B cell (primary cell): ENCODE data around the gene CD177. TPM values are rescaled to one million over a fixed set of nuclear protein-coding genes. Genes with fewer than 3 reads are reported as not detected.
"Not testable (repeated sequence)": the region's sequence is repeated elsewhere in the genome, so short reads cannot be mapped to it uniquely, and the experiment has no call there.

Source experiments
- ATAC-seq: fragments of 200-7000 bp; cut with Tn5 transposase; one replicate; pipeline ENCODE4 v1.10.0; 2021; ENCODE audit warnings: low read depth, mild to moderate bottlenecking, moderate number of reproducible peaks, moderate library complexity
- CTCF ChIA-PET: fragments of 350-600 bp; sonication (Branson Sonifier 250); formaldehyde crosslinking; loops from one replicate; lab custom pipeline; 2021; ENCODE audit warnings: antibody characterized with exemption, inconsistent platforms; lab: Charles Lee
- POLR2A ChIA-PET: fragments of 350-600 bp; sonication (Branson Sonifier 250); formaldehyde crosslinking; loops from one replicate; lab custom pipeline; 2021; ENCODE audit warnings: antibody characterized with exemption; lab: Charles Lee
- DNase-seq: peaks from one replicate; pipeline ENCODE4 v3.0.0; 2013
- H2AFZ ChIP-seq: 2 replicates; pipeline ENCODE4 v1.6.1; 2012; ENCODE audit warnings: mild to moderate bottlenecking, low read depth, low read length; ENCODE audit not compliant: insufficient read depth, poor library complexity, severe bottlenecking
- H3K27ac ChIP-seq, 2 donors: 1 replicate in 1 of 2; 2 replicates in 1 of 2; pipeline ENCODE4 v1.5.1; 2012 to 2013; ENCODE audit warnings: low read length in 2 of 2, mild to moderate bottlenecking in 2 of 2, moderate library complexity in 1 of 2
- H3K27me3 ChIP-seq, 4 experiments: fragments of 200-600 bp in 1 of 4; sonication (generic) in 1 of 4; replicated peaks in 1 of 4; 1 replicate in 2 of 4; 2 replicates in 2 of 4; pipeline versions ENCODE4 v1.6.1 to v1.7.0; 2013 to 2016; ENCODE audit warnings: low read length in 3 of 4, mild to moderate bottlenecking in 2 of 4, mixed read lengths in 1 of 4, moderate library complexity in 1 of 4; ENCODE audit not compliant: insufficient read depth in 4 of 4, control insufficient read depth in 3 of 4; ENCODE audit errors: control extremely low read depth in 1 of 4
- H3K36me3 ChIP-seq, 2 experiments: replicated peaks in 1 of 2; 1 replicate in 1 of 2; 2 replicates in 1 of 2; pipeline versions ENCODE4 v1.6.1 to v1.7.1; 2013; ENCODE audit warnings: low read length in 1 of 2; ENCODE audit not compliant: insufficient read depth in 2 of 2, control insufficient read depth in 1 of 2; ENCODE audit errors: control extremely low read depth in 1 of 2, extremely low read depth in 1 of 2
- H3K4me1 ChIP-seq, 2 donors: fragments of 200-600 bp in 1 of 2; sonication (generic) in 1 of 2; 1 replicate in 1 of 2; 2 replicates in 1 of 2; pipeline versions ENCODE4 v1.5.1 to v1.6.1; 2013 to 2017; ENCODE audit warnings: low read length in 2 of 2; ENCODE audit not compliant: control insufficient read depth in 2 of 2, insufficient read depth in 2 of 2
- H3K4me2 ChIP-seq: replicated peaks from 2 replicates; pipeline ENCODE3; 2012; ENCODE audit warnings: mild to moderate bottlenecking, low read depth, low read length; ENCODE audit not compliant: poor library complexity, severe bottlenecking
- H3K4me3 ChIP-seq, 5 experiments: fragments of 200-600 bp in 1 of 5; sonication (generic) in 1 of 5; 1 replicate in 3 of 5; 2 replicates in 2 of 5; pipeline versions ENCODE4 v1.5.1 to v1.7.0; 2011 to 2016; ENCODE audit warnings: low read length in 4 of 5, mild to moderate bottlenecking in 4 of 5, low read depth in 2 of 5, control low read depth in 1 of 5, moderate library complexity in 1 of 5; ENCODE audit not compliant: insufficient read depth in 1 of 5; ENCODE audit errors: control extremely low read depth in 1 of 5, extremely low read depth in 1 of 5
- H3K79me2 ChIP-seq: fragments of 200-600 bp; sonication (generic); one replicate; pipeline ENCODE4 v1.6.0; 2016; ENCODE audit warnings: low read length; ENCODE audit not compliant: control insufficient read depth, insufficient read depth
- H3K9ac ChIP-seq: fragments of 200-600 bp; sonication (generic); 2 replicates; pipeline ENCODE4 v1.6.1; 2017; ENCODE audit warnings: mild to moderate bottlenecking, low read length, moderate library complexity
- H3K9me3 ChIP-seq, 3 donors: one replicate each; pipeline versions ENCODE4 v1.6.1 to v1.7.1; 2013; ENCODE audit warnings: low read length in 2 of 3; ENCODE audit not compliant: control insufficient read depth in 2 of 3, insufficient read depth in 1 of 3; ENCODE audit errors: control extremely low read depth in 1 of 3
- H4K20me1 ChIP-seq: 2 replicates; pipeline ENCODE4 v1.6.0; 2012; ENCODE audit warnings: mild to moderate bottlenecking, low read length; ENCODE audit not compliant: insufficient read depth, control insufficient read depth, poor library complexity, severe bottlenecking
- H3K27ac Mint-ChIP-seq: one replicate; pipeline ENCODE4 v1.8.0; 2021; ENCODE audit warnings: mixed read lengths
- H3K27me3 Mint-ChIP-seq: one replicate; pipeline ENCODE4 v1.8.0; 2021; ENCODE audit warnings: mixed read lengths
- H3K4me1 Mint-ChIP-seq: one replicate; pipeline ENCODE4 v1.8.0; 2021; ENCODE audit warnings: mixed read lengths
- H3K4me3 Mint-ChIP-seq: one replicate; pipeline ENCODE4 v1.8.0; 2021; ENCODE audit warnings: mixed read lengths
- H3K9me3 Mint-ChIP-seq: one replicate; pipeline ENCODE4 v1.8.0; 2022; ENCODE audit warnings: mixed read lengths; ENCODE audit not compliant: insufficient read depth
- EZH2 ChIP-seq: IDR thresholded peaks from 2 replicates; pipeline ENCODE4 v1.6.1; 2012; ENCODE audit warnings: borderline replicate concordance, low read depth, mild to moderate bottlenecking, moderate library complexity, low read length; ENCODE audit not compliant: insufficient read depth, poor library complexity, severe bottlenecking
- WGBS: methylation state at CpG from one replicate; pipeline ENCODE4 v1.1.5; 2013; ENCODE audit warnings: missing lambda C conversion rate; ENCODE audit not compliant: insufficient coverage; 5-methylcytosine and 5-hydroxymethylcytosine counted together
- intact Hi-C: fragments of 100-400 bp; cut with micrococcal nuclease; formaldehyde crosslinking; loops from one replicate; pipeline ENCODE4 v1.10.0; 2022
- polyA plus RNA-seq: library from polyadenylated mRNA; depleted of rRNA; stranded (reverse); fragments of >200 nt; gene quantifications from 2 replicates; pipeline ENCODE4 v1.2.3, GENCODE V29; 2012
- total RNA-seq, 2 donors: library from RNA; stranded (reverse); fragments of 120-200 nt in 1 of 2; gene quantifications; 1 replicate in 1 of 2; 2 replicates in 1 of 2; pipeline versions ENCODE4 v1.2.3 to v1.2.4, GENCODE V29; 2013 to 2022
- TF ChIP-seq, protein P1 (sequence below): fragments of 200-600 bp; IDR thresholded peaks from one replicate; pipeline ENCODE4 v1.8.0; 2022; ENCODE audit warnings: antibody characterized with exemption, mild to moderate bottlenecking

The CD177 gene
- total and polyA plus RNA-seq, 2 donors (not counting 1 experiment from before 2014, with no cell fraction given) = not detected

DNA sequence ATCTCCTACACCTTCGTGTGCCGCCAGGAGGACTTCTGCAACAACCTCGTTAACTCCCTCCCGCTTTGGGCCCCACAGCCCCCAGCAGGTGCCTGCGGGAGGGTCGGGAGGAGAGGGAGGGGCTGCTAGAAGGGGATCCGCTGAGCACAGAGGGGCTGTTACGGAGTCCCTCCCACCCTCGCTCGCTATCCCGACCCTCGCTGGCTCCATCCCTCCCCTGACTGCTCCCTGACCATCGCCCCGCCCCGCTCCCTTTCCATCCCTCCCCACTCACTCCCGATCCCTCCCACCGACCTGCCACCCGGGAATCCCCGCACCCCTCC is 780 bp downstream of the CD177 start:
- Mint-ChIP-seq H3K27me3 (peaks cover 25% of the 10 kb centered on the region), H3K9me3 (no peaks in the 10 kb centered on the region), H3K27ac (no peak overlapping the region), H3K4me3 (no peak overlapping the region), H3K4me1 (no peaks in the 10 kb centered on the region)
- H4K20me1 ChIP-seq = no peaks in the 10 kb centered on the region
- H3K36me3 ChIP-seq = no peaks in the 10 kb centered on the region
- no peaks in the 10 kb centered on the region for H3K4me1 ChIP-seq
- peaks cover 0 to 8% (median 0%) of the 10 kb centered on the region in 3 donors for H3K9me3 ChIP-seq
- no peak for ATAC-seq
- H3K4me3 ChIP-seq = no peak overlapping the region
- DNase-seq = no peak
- 26% methylated on average over 14 of the region's 19 CpGs for WGBS
- H3K79me2 ChIP-seq = no peaks in the 10 kb centered on the region
- H2AFZ ChIP-seq = no peak overlapping the region
- H3K4me2 ChIP-seq = no peak overlapping the region
- TF ChIP-seq, protein P1, sequence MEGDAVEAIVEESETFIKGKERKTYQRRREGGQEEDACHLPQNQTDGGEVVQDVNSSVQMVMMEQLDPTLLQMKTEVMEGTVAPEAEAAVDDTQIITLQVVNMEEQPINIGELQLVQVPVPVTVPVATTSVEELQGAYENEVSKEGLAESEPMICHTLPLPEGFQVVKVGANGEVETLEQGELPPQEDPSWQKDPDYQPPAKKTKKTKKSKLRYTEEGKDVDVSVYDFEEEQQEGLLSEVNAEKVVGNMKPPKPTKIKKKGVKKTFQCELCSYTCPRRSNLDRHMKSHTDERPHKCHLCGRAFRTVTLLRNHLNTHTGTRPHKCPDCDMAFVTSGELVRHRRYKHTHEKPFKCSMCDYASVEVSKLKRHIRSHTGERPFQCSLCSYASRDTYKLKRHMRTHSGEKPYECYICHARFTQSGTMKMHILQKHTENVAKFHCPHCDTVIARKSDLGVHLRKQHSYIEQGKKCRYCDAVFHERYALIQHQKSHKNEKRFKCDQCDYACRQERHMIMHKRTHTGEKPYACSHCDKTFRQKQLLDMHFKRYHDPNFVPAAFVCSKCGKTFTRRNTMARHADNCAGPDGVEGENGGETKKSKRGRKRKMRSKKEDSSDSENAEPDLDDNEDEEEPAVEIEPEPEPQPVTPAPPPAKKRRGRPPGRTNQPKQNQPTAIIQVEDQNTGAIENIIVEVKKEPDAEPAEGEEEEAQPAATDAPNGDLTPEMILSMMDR = no peak
- no peak for TF ChIP-seq EZH2
- H3K27me3 ChIP-seq = no peaks in the 10 kb centered on the region
- no peak overlapping the region for H3K9ac ChIP-seq
- no peak overlapping the region for H3K27ac ChIP-seq
- CTCF ChIA-PET = no interaction called here
- intact Hi-C loops = no loop called here
- POLR2A ChIA-PET = no interaction called here

DNA sequence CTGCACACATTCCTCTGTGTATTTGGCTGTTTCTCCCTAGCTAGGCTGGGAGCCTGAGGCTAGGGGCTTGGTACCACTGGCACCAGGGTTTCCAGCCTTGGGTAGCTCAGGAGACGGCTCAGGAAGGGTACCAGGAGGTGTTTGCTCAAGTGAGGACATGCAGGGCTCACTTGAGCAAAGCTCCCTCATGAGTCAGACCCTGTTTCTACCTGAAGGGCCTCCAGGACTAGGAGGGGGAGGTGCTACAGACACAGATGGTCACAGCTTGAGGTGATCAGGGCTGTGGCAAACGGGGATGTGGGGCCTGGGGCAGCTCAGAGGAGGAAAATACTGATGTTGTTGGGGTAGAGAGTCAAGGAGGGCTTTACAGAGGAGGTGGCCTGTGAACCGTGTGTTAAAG is 3.3 kb downstream of the CD177 start:
- POLR2A ChIA-PET, H3K36me3 ChIP-seq, H2AFZ ChIP-seq, H3K9ac ChIP-seq, H3K4me1 ChIP-seq, CTCF ChIA-PET, H3K27me3 ChIP-seq, H3K9me3 Mint-ChIP-seq, H3K9me3 ChIP-seq, DNase-seq, H3K4me3 Mint-ChIP-seq, ATAC-seq, H3K27ac ChIP-seq, H3K27ac Mint-ChIP-seq, H4K20me1 ChIP-seq, intact Hi-C loops, H3K4me1 Mint-ChIP-seq, H3K79me2 ChIP-seq, H3K4me3 ChIP-seq, H3K4me2 ChIP-seq: not testable (repeated sequence)
- H3K27me3 Mint-ChIP-seq = peaks cover 25% of the 10 kb centered on the region
- no CpG with 5 or more reads among the region's 3 CpGs for WGBS
